Ovary (tissue), 9 donors: ENCODE results near the gene PHLDB3. TPM values are rescaled to one million over a fixed set of nuclear protein-coding genes. Genes with fewer than 3 reads are reported as not detected.

ENCODE experiments used
- DNase-seq, 5 donors: peaks; one replicate each; pipeline ENCODE4 v3.0.0-alpha.2; 2019 to 2020
- H3K27ac ChIP-seq, 2 donors: fragments of 200-600 bp; one replicate each; pipeline versions ENCODE4 v1.5.1 to v1.8.0; 2019 to 2022
- H3K27me3 ChIP-seq: fragments of 200-600 bp; one replicate; pipeline ENCODE4 v1.8.0; 2022
- H3K36me3 ChIP-seq: fragments of 200-600 bp; sonication (generic); one replicate; pipeline ENCODE4 v1.5.1; 2019
- H3K4me1 ChIP-seq: one replicate; pipeline ENCODE4 v1.8.1; 2013; ENCODE audit warnings: mild to moderate bottlenecking, moderate library complexity; ENCODE audit not compliant: insufficient read depth
- H3K4me3 ChIP-seq: fragments of 200-600 bp; sonication (generic); one replicate; pipeline ENCODE4 v1.5.1; 2017
- H3K9me3 ChIP-seq, 2 donors: fragments of 200-600 bp in 1 of 2; sonication (generic) in 1 of 2; one replicate each; pipeline versions ENCODE4 v1.5.1 to v1.8.1; 2013 to 2019; ENCODE audit warnings: mild to moderate bottlenecking in 1 of 2, moderate library complexity in 1 of 2
- CTCF ChIP-seq, 3 donors: fragments of 450-650 bp in 2 of 3; fragments of 200-600 bp in 1 of 3; IDR thresholded peaks; one replicate each; pipeline versions ENCODE4 v1.5.1 to v1.8.0; 2016 to 2022; ENCODE audit warnings: antibody characterized with exemption in 3 of 3, mild to moderate bottlenecking in 1 of 3
- EP300 ChIP-seq: sonication (generic); formaldehyde crosslinking; IDR thresholded peaks from one replicate; pipeline ENCODE4 v1.6.1; 2017; ENCODE audit warnings: antibody characterized with exemption
- POLR2A ChIP-seq: fragments of 450-650 bp; IDR thresholded peaks from one replicate; pipeline ENCODE4 v1.6.1; 2017; ENCODE audit warnings: antibody characterized with exemption, mild to moderate bottlenecking, moderate library complexity
- WGBS, 3 donors: extraction: QIAGEN DNeasy Blood & Tissue Kit in 1 of 3; methylation state at CpG; one replicate each; pipeline versions ENCODE4 v1.1.5 to v1.1.7; 2013 to 2017; 5-methylcytosine and 5-hydroxymethylcytosine counted together
- intact Hi-C, 4 donors: fragments of 100-400 bp; cut with DNase I; formaldehyde crosslinking; loops; one replicate each; pipeline versions ENCODE4 v1.11.0 to v1.15.1; 2022 to 2023
- polyA plus RNA-seq, 2 donors: library from polyadenylated mRNA; stranded (reverse); fragments of 200-250 nt in 1 of 2; fragments of 350-450 nt in 1 of 2; fragmentation: Illumina TruSeq in 1 of 2; extraction: RNeasy Lipid Tissue Mini Kit (QIAGEN cat#74804) in 1 of 2; gene quantifications; one replicate each; pipeline ENCODE4 v1.2.3, GENCODE V29; 2013 to 2014
- total RNA-seq, 7 donors: library from RNA; depleted of rRNA in 2 of 7; stranded (reverse); fragments of >200 nt in 2 of 7; fragmentation: NEBNext Ultra II Directional in 3 of 7; extraction: Animal tissue kit (Norgen Biotek cat#: 25700) in 3 of 7; gene quantifications; one replicate each; pipeline versions ENCODE4 v1.1.0 to v1.2.4, GENCODE V29; 2016 to 2023
- donor health status: DM: no; HTN: no; CAD: no; lungs with moderate emphysema.
- donor health status: DM: no; HTN: no; CAD: no.
- donor health status: Bipolar disorder and iron deficiency.
- donor health status: DM: yes; HTN: yes; CAD: no.
- donor health status: DM: no; HTN: no; CAD: no.
- donor health status: DM: yes; HTN: yes; CAD: no.

The PHLDB3 gene
- total and polyA plus RNA-seq, 9 donors = 1.4 to 29.7 (median 20.6) TPM

GRCh38 chr19:43507880-43508279 is 3.3 kb upstream of the PHLDB3 start:
- Histone ChIP-seq H3K36me3 (no peaks in the 10 kb centered on the region), H3K27ac (no peak overlapping the region), H3K9me3 (no peaks in the 10 kb centered on the region), H3K4me3 (no peak overlapping the region), H3K4me1 (peaks cover 2% of the 10 kb centered on the region), H3K27me3 (no peaks in the 10 kb centered on the region)
- TF ChIP-seq EP300 (no peak), CTCF (IDR thresholded peaks at IDR 0.05) (no peak), POLR2A (no peak)
- DNase-seq = no peak
- intact Hi-C loops = no loop called here
- 68 to 78% (median 73%) methylated on average over 2 of the region's 2 CpGs for WGBS, 3 donors

GRCh38 chr19:43506629-43507028 is 2.1 kb upstream of the PHLDB3 start:
- Histone ChIP-seq H3K4me3 (no peak overlapping the region), H3K27ac (no peak overlapping the region), H3K9me3 (no peaks in the 10 kb centered on the region), H3K4me1 (peaks cover 2% of the 10 kb centered on the region), H3K27me3 (no peaks in the 10 kb centered on the region), H3K36me3 (no peaks in the 10 kb centered on the region)
- no peak for DNase-seq
- WGBS, 3 donors = 87 to 90% (median 89%) methylated on average over 5 of the region's 5 CpGs
- intact Hi-C loops = no loop called here
- no peak for TF ChIP-seq POLR2A
- no peak for TF ChIP-seq EP300
- no peak for TF ChIP-seq CTCF (IDR thresholded peaks at IDR 0.05)

- 97 to 98% (median 98%) methylated on average over 5 of the region's 5 CpGs for WGBS, 3 donors
- DNase-seq = no peak
- H3K4me3 ChIP-seq = no peak overlapping the region
- H3K9me3 ChIP-seq = no peaks in the 10 kb centered on the region
- TF ChIP-seq EP300 (no peak), CTCF (IDR thresholded peaks at IDR 0.05) (no peak), POLR2A (no peak)
- H3K36me3 ChIP-seq = no peaks in the 10 kb centered on the region
- H3K27ac ChIP-seq = no peak overlapping the region
- no peaks in the 10 kb centered on the region for H3K27me3 ChIP-seq
- intact Hi-C loops = no loop called here
- H3K4me1 ChIP-seq = peaks cover 2% of the 10 kb centered on the region
Measured at GRCh38 chr19:43505941-43506340, 1.4 kb upstream of the PHLDB3 start.

GRCh38 chr19:43505186-43505456 is 575 bp upstream of the PHLDB3 start:
- Histone ChIP-seq H3K27ac (peak overlapping the region; percentile 61 to 83), H3K27me3 (no peaks in the 10 kb centered on the region), H3K36me3 (no peaks in the 10 kb centered on the region), H3K4me3 (no peak overlapping the region), H3K9me3 (no peaks in the 10 kb centered on the region), H3K4me1 (peaks cover 2% of the 10 kb centered on the region)
- WGBS, 3 donors = 77 to 87% (median 79%) methylated on average over 3 of the region's 3 CpGs
- intact Hi-C loops = no loop called here
- no peak for TF ChIP-seq EP300
- TF ChIP-seq POLR2A = no peak
- no peak for TF ChIP-seq CTCF (IDR thresholded peaks at IDR 0.05)
- DNase-seq = no peak
